MM.1S (cell line): ENCODE measurements around the gene TMEM125.
A peak's percentile ranks its signal among the peaks of the same experiment; 100 is the strongest.

Source experiments
- EZH2phosphoT487 ChIP-seq: fragments of 300-600 bp; sonication (generic); IDR thresholded peaks from 2 replicates; pipeline ENCODE4 v1.6.1; 2018; ENCODE audit warnings: antibody characterized with exemption, low read length
- TF ChIP-seq, protein P1 (sequence below): fragments of 300-600 bp; sonication (generic); IDR thresholded peaks from 2 replicates; pipeline ENCODE4 v1.5.1; 2016; ENCODE audit warnings: antibody characterized with exemption, low read length, mixed read lengths

DNA sequence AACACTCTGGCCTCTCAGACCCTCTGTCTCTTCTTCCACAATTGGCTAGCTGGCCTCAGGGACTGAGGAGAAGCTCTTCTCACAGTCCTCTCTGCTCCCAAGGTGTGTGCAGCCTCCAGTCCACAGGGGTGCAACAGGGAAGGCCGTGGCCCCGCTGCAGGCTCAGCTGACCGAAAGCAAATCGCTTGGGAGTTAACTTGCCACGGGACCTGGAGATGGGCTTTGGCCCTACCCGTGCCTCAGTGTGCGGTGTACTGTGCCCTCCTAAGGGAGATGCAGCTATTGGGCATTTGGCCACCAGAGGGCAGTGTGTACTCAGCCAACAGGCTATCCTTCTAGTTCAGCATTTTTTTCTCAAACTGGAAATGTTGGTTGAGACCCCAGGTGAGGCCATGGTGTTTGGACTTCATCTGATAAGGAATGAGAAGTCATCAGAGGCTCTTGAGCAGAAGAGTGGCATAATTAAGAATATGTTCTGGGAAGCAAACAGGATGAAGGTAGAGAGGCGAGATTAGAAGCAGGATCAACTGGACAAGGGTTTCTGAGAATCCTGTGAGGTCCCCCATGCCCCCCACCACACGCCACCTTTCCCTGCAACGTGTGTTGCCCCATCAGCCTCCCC lies 42.5 kb upstream of the TMEM125 start:
- TF ChIP-seq, protein P1, sequence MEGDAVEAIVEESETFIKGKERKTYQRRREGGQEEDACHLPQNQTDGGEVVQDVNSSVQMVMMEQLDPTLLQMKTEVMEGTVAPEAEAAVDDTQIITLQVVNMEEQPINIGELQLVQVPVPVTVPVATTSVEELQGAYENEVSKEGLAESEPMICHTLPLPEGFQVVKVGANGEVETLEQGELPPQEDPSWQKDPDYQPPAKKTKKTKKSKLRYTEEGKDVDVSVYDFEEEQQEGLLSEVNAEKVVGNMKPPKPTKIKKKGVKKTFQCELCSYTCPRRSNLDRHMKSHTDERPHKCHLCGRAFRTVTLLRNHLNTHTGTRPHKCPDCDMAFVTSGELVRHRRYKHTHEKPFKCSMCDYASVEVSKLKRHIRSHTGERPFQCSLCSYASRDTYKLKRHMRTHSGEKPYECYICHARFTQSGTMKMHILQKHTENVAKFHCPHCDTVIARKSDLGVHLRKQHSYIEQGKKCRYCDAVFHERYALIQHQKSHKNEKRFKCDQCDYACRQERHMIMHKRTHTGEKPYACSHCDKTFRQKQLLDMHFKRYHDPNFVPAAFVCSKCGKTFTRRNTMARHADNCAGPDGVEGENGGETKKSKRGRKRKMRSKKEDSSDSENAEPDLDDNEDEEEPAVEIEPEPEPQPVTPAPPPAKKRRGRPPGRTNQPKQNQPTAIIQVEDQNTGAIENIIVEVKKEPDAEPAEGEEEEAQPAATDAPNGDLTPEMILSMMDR, result peak; percentile 95
- TF ChIP-seq EZH2phosphoT487, result no peak
